Measurements from ENCODE around the gene EFCAB8. TPM values are rescaled to one million over a fixed set of nuclear protein-coding genes. Genes with fewer than 3 reads are reported as not detected.

Gene EFCAB8
- total RNA-seq, 1 donor from 2014 or later = not detected

GRCh38 chr20:32888636-32889035 lies 29.9 kb downstream of the EFCAB8 start:
- Histone ChIP-seq H3K27ac (no peak overlapping the region), H3K27me3 (no peaks in the 10 kb centered on the region), H3K4me1 (no peaks in the 10 kb centered on the region), H3K9me3 (no peaks in the 10 kb centered on the region), H3K4me3 (no peak overlapping the region), H3K36me3 (no peaks in the 10 kb centered on the region)
- DNase-seq (ENCODE audit: extremely low spot score in 2 of 2) = no peak
- no peak for TF ChIP-seq POLR2AphosphoS5 (IDR thresholded peaks at IDR 0.05; ENCODE audit: insufficient read depth in 1 of 2, low read depth in 1 of 2)
- TF ChIP-seq POLR2A (IDR thresholded peaks at IDR 0.05) = no peak
- no peak for TF ChIP-seq CTCF (IDR thresholded peaks at IDR 0.05)
- intact Hi-C loops (cut with DNase I) = no loop called here

GRCh38 chr20:32889281-32889680 lies 30.6 kb downstream of the EFCAB8 start:
- no peak for TF ChIP-seq CTCF (IDR thresholded peaks at IDR 0.05)
- TF ChIP-seq POLR2A (IDR thresholded peaks at IDR 0.05) = no peak
- TF ChIP-seq POLR2AphosphoS5 (IDR thresholded peaks at IDR 0.05; ENCODE audit: insufficient read depth in 1 of 2, low read depth in 1 of 2) = no peak
- Histone ChIP-seq H3K27me3 (no peaks in the 10 kb centered on the region), H3K9me3 (no peaks in the 10 kb centered on the region), H3K4me1 (no peaks in the 10 kb centered on the region), H3K36me3 (no peaks in the 10 kb centered on the region), H3K4me3 (no peak overlapping the region), H3K27ac (no peak overlapping the region)
- intact Hi-C loops (cut with DNase I) = no loop called here
- no peak for DNase-seq (ENCODE audit: extremely low spot score in 2 of 2)

DNA sequence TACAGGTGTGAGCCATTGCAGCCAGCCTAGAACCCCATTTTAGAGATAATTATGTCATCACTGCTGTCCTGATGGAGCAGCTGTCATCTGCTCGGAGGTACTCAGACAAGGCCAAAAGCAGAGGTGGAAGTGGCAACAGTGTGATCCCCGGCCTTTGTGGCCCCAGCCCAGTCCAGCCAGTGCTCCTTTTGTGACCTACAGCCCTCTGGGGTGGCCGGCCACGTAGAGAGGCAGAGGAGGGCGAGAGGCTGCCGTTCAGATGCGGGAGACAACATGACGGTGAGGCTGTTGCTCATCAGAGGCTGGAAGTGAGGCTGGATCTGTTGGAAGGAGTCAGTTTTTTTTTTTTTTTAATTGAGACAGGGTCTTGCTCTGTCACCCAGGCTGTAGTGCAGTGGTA lies 32.8 kb downstream of the EFCAB8 start:
- intact Hi-C loops (cut with DNase I) = no loop called here

GRCh38 chr20:32891926-32892660 lies 33.4 kb downstream of the EFCAB8 start:
- Histone ChIP-seq H3K27ac (no peak overlapping the region), H3K9me3 (no peaks in the 10 kb centered on the region), H3K4me3 (no peak overlapping the region), H3K4me1 (no peaks in the 10 kb centered on the region), H3K27me3 (no peaks in the 10 kb centered on the region), H3K36me3 (no peaks in the 10 kb centered on the region)
- no peak for TF ChIP-seq CTCF (IDR thresholded peaks at IDR 0.05)
- intact Hi-C loops (cut with DNase I) = no loop called here
- no peak for DNase-seq (ENCODE audit: extremely low spot score in 2 of 2)

More for the DNA sequence above, 32.8 kb downstream of the EFCAB8 start:
- Histone ChIP-seq H3K27ac (no peak overlapping the region), H3K36me3 (no peaks in the 10 kb centered on the region), H3K27me3 (no peaks in the 10 kb centered on the region), H3K4me1 (no peaks in the 10 kb centered on the region), H3K9me3 (no peaks in the 10 kb centered on the region), H3K4me3 (no peak overlapping the region)
- no peak for TF ChIP-seq CTCF (IDR thresholded peaks at IDR 0.05)
- TF ChIP-seq POLR2AphosphoS5 (IDR thresholded peaks at IDR 0.05; ENCODE audit: insufficient read depth in 1 of 2, low read depth in 1 of 2) = no peak
- TF ChIP-seq POLR2A (IDR thresholded peaks at IDR 0.05) = no peak
- DNase-seq (ENCODE audit: extremely low spot score in 2 of 2) = no peak

GRCh38 chr20:32893263-32894025 lies 34.7 kb downstream of the EFCAB8 start:
- H3K36me3 ChIP-seq = no peaks in the 10 kb centered on the region
- no peak overlapping the region for H3K4me3 ChIP-seq
- no peaks in the 10 kb centered on the region for H3K27me3 ChIP-seq
- H3K9me3 ChIP-seq = no peaks in the 10 kb centered on the region
- intact Hi-C loops (cut with DNase I) = no loop called here
- no peak for DNase-seq (ENCODE audit: extremely low spot score in 2 of 2)
- no peaks in the 10 kb centered on the region for H3K4me1 ChIP-seq
- H3K27ac ChIP-seq = no peak overlapping the region
- TF ChIP-seq POLR2AphosphoS5 (IDR thresholded peaks at IDR 0.05; ENCODE audit: insufficient read depth in 1 of 2, low read depth in 1 of 2) (no peak), CTCF (IDR thresholded peaks at IDR 0.05) (no peak), POLR2A (IDR thresholded peaks at IDR 0.05) (no peak)

All from vagina (tissue), 2 donors.